ENCODE data around the gene APRT. TPM values are rescaled to one million over a fixed set of nuclear protein-coding genes. Genes with fewer than 3 reads are reported as not detected.
A peak's percentile ranks its signal among the peaks of the same experiment; 100 is the strongest.

APRT gene
- total and polyA plus RNA-seq, 9 of the 15 experiments (the other 6 are each of a cell fraction or from before 2014, with no cell fraction given) = 41.7 to 409 (median 146) TPM

DNA sequence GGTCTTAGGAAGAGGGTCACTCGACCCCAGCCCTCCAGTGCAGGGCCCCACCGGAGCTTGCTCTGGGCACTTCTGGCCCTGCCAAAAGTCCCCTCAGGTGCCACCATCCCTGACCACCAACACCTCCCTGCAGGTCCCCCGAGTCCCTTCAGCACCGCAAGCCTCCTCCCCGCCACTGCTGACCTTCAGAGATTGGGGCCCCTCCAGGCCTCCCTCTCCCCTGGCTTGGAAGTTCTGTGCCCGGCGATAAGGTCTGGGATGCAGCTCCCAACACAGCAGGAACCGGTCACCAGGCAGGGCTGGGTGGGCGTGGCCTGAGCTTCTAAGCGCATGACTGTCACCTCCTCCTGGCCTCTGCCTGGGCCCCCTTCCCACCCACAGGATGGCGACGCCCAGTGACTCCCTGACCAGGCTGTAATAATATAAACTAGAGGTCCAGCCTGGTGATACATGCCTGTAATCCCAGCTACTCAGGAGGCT lies 37.9 kb downstream of the APRT start (continued):
- TF ChIP-seq, protein P1, sequence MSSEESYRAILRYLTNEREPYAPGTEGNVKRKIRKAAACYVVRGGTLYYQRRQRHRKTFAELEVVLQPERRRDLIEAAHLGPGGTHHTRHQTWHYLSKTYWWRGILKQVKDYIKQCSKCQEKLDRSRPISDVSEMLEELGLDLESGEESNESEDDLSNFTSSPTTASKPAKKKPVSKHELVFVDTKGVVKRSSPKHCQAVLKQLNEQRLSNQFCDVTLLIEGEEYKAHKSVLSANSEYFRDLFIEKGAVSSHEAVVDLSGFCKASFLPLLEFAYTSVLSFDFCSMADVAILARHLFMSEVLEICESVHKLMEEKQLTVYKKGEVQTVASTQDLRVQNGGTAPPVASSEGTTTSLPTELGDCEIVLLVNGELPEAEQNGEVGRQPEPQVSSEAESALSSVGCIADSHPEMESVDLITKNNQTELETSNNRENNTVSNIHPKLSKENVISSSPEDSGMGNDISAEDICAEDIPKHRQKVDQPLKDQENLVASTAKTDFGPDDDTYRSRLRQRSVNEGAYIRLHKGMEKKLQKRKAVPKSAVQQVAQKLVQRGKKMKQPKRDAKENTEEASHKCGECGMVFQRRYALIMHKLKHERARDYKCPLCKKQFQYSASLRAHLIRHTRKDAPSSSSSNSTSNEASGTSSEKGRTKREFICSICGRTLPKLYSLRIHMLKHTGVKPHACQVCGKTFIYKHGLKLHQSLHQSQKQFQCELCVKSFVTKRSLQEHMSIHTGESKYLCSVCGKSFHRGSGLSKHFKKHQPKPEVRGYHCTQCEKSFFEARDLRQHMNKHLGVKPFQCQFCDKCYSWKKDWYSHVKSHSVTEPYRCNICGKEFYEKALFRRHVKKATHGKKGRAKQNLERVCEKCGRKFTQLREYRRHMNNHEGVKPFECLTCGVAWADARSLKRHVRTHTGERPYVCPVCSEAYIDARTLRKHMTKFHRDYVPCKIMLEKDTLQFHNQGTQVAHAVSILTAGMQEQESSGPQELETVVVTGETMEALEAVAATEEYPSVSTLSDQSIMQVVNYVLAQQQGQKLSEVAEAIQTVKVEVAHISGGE (CRISPR knock-in tag; IDR thresholded peaks at IDR 0.05) = peak in 1 of 3 experiments; percentile 70; a peak in 2 of 6 replicates
- TF ChIP-seq POLR2AphosphoS5 (IDR thresholded peaks at IDR 0.05; ENCODE audit: control insufficient read depth, insufficient read depth, low read depth, low read length) (peak; percentile 97), RBM15 (IDR thresholded peaks at IDR 0.05; ENCODE audit: insufficient read depth, low read length) (no peak), NRF1 (conservative IDR thresholded peaks at IDR 0.05 in 1 of 2, IDR thresholded peaks at IDR 0.05 in 1 of 2) (peak; percentile 90 to 91), MYNN (IDR thresholded peaks at IDR 0.05) (peak; percentile 95), MYNN (CRISPR knock-in tag; IDR thresholded peaks at IDR 0.05) (no peak), L3MBTL2 (IDR thresholded peaks at IDR 0.05) (peak; percentile 97), EHMT2 (IDR thresholded peaks at IDR 0.05) (peak; percentile 59; the same call in 1 of the 2 replicates), ZNF140 (CRISPR knock-in tag; IDR thresholded peaks at IDR 0.05) (no peak), PYGO2 (tag; IDR thresholded peaks at IDR 0.05) (0 out of 2 replicates have a peak, but pooled peaks have one; percentile 26), LCOR (CRISPR knock-in tag; IDR thresholded peaks at IDR 0.05) (peak; percentile 93), KDM1A (IDR thresholded peaks at IDR 0.05) (no peak), LEF1 (IDR thresholded peaks at IDR 0.05) (peak; percentile 94), SREBF1 (IDR thresholded peaks at IDR 0.05; ENCODE audit: borderline replicate concordance, low read depth, low read length) (peak; percentile 39; the same call in 1 of the 2 replicates), ZNF77 (CRISPR knock-in tag; IDR thresholded peaks at IDR 0.05) (no peak), COPS2 (conservative IDR thresholded peaks at IDR 0.05) (no peak), ZNF561 (CRISPR knock-in tag; conservative IDR thresholded peaks at IDR 0.05) (0 out of 2 replicates have a peak, but pooled peaks have one; percentile 16), SP1 (CRISPR knock-in tag; IDR thresholded peaks at IDR 0.05) (peak; percentile 94), YY1 (IDR thresholded peaks at IDR 0.05; ENCODE audit: borderline replicate concordance in 1 of 3, control insufficient read depth in 1 of 3, extremely low read depth in 1 of 3, insufficient read depth in 3 of 3, insufficient read length in 1 of 3, insufficient replicate concordance in 2 of 3, low read depth in 1 of 3, low read length in 2 of 3) (peak in 1 of 3 experiments; percentile 69)
- TF ChIP-seq, protein P2, sequence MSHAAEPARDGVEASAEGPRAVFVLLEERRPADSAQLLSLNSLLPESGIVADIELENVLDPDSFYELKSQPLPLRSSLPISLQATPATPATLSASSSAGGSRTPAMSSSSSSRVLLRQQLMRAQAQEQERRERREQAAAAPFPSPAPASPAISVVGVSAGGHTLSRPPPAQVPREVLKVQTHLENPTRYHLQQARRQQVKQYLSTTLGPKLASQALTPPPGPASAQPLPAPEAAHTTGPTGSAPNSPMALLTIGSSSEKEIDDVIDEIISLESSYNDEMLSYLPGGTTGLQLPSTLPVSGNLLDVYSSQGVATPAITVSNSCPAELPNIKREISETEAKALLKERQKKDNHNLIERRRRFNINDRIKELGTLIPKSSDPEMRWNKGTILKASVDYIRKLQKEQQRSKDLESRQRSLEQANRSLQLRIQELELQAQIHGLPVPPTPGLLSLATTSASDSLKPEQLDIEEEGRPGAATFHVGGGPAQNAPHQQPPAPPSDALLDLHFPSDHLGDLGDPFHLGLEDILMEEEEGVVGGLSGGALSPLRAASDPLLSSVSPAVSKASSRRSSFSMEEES (CRISPR knock-in tag; IDR thresholded peaks at IDR 0.05) = peak; percentile 43
- TF ChIP-seq, protein P3, sequence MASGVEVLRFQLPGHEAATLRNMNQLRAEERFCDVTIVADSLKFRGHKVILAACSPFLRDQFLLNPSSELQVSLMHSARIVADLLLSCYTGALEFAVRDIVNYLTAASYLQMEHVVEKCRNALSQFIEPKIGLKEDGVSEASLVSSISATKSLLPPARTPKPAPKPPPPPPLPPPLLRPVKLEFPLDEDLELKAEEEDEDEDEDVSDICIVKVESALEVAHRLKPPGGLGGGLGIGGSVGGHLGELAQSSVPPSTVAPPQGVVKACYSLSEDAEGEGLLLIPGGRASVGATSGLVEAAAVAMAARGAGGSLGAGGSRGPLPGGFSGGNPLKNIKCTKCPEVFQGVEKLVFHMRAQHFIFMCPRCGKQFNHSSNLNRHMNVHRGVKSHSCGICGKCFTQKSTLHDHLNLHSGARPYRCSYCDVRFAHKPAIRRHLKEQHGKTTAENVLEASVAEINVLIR (CRISPR knock-in tag; IDR thresholded peaks at IDR 0.05) = no peak
- TF ChIP-seq, protein P4, sequence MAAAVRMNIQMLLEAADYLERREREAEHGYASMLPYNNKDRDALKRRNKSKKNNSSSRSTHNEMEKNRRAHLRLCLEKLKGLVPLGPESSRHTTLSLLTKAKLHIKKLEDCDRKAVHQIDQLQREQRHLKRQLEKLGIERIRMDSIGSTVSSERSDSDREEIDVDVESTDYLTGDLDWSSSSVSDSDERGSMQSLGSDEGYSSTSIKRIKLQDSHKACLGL (CRISPR knock-in tag; IDR thresholded peaks at IDR 0.05; ENCODE audit: borderline replicate concordance, poor library complexity, severe bottlenecking) = no peak
